RPMI8226 (cell line): ENCODE results near the gene PPARD.
"Not testable (repeated sequence)": the region's sequence is repeated elsewhere in the genome, so short reads cannot be mapped to it uniquely, and the experiment has no call there.

Experiments
- DNase-seq: peaks from one replicate; pipeline ENCODE4 v3.0.0-alpha.2; 2015

Gene PPARD

GRCh38 chr6:35312807-35313206 is 29.6 kb upstream of the PPARD start:
- DNase-seq: no peak

DNA sequence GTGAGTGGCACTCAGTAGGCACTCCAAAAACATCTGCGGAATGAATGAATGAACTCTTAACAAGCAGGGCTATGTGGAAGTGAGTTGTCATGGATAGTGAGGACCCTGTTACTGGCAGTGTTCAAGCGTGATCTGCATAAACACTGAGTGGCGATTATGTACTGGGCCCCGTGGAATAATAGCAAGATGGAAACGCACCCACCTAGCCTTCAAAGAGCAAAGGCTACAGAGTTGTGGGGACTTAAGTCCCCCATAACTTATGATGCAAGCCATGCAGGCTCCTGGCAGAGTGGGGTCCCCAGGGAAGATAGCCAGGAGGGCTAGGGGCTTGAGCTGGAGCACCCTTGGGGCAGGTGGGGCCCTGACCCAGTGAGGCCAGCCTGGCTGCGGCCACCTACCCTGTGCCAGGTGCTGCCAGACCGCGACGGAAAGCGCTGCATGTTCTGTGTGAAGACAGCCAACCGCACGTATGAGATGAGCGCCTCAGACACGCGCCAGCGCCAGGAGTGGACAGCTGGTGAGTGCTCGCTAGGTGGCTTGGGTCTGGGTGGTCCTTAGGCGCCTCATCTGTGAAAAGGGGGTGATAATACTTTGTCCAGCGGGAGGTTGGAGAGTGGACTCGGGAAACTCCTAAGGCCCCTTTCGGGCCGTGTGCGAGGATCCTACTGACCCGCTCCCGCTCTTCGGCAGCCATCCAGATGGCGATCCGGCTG is 24.7 kb upstream of the PPARD start:
- no peak for DNase-seq

GRCh38 chr6:35318196-35319171 is 23.9 kb upstream of the PPARD start:
- DNase-seq: no peak

GRCh38 chr6:35319346-35320030 is 22.9 kb upstream of the PPARD start:
- no peak for DNase-seq

DNA sequence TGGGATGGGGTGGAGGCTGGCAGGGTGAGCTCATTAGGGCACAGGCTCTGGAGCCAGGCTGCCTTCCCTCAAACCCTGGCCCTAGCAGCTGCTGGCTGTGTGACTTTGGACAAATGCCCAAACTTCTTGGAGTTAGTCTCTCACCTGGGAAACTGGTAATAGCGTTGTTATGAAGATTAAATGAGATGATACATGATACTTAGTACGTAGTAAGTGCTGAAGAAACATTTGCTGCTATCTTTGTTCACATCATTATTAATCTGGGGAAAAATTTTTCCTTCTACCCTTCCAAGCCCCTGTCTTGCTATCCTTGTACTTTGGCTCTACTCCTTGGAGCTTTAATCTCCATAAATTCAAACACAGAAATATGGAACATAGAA is 22.3 kb upstream of the PPARD start:
- no peak for DNase-seq

- DNase-seq: no peak
Measured at GRCh38 chr6:35321091-35321490, 21.3 kb upstream of the PPARD start.

- peak; percentile 82 for DNase-seq
Measured at GRCh38 chr6:35327349-35328027, 14.9 kb upstream of the PPARD start.

DNA sequence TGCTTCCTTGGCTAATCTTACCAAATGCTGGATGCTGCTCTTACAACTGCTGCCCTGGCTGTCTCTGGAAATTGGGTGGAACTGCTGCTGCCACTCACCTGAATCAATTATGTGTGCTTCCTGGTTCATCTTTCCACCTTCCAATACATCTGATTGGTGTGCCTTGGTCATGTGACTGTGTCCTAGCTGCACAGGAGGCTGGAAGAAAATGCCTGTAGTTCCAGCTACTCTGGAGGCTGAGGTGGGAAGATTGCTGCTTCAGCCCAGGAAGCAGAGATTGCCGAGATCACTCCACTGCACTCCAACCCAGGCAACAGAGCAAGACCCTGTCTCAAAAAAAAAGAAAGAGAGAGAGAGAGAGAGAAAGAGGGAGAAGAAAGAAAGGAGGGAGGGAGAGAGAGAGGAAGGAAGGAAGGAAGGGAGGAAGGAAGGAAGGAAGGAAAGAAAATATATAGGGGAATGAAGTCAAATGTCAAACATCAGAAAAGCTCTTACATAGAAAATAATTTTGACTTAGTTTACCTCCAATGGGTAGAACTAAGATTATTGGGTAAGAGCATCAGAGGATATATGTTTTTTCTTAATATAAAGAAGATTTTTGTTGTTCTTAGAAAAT is 14.1 kb upstream of the PPARD start:
- DNase-seq: no peak

GRCh38 chr6:35328965-35329364 is 13.4 kb upstream of the PPARD start:
- DNase-seq: not testable (repeated sequence)

DNA sequence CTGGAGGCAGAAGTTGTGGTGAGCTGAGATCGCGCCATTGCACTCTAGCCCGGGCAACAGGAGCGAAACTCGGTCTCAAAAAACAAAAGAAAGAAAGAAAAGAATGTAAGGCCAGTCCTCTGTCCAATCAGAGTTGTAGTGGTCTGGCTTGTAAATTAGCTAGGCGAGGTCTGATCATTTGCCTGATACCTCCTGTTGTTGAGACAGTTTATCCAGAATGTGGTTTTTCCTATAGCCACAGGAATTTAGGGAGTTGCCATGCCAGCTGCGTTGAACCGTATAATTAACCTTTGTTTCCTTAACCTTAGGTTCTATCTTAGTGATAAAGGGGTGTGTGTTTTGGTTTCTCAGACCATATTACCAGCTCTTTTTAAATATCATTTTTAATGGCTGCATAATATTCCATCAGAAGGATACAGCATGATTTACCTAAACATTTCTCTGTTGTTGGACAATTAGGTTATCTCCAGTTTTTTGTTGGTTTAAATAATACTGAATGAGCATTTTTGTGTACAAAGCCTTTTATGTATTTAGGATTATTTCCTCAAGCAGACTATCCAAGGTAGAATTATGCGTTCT is 11.7 kb upstream of the PPARD start:
- no peak for DNase-seq

GRCh38 chr6:35332074-35332887 is 10.1 kb upstream of the PPARD start:
- DNase-seq: peak; percentile 89

GRCh38 chr6:35341557-35341956 is 801 bp upstream of the PPARD start:
- no peak for DNase-seq

DNA sequence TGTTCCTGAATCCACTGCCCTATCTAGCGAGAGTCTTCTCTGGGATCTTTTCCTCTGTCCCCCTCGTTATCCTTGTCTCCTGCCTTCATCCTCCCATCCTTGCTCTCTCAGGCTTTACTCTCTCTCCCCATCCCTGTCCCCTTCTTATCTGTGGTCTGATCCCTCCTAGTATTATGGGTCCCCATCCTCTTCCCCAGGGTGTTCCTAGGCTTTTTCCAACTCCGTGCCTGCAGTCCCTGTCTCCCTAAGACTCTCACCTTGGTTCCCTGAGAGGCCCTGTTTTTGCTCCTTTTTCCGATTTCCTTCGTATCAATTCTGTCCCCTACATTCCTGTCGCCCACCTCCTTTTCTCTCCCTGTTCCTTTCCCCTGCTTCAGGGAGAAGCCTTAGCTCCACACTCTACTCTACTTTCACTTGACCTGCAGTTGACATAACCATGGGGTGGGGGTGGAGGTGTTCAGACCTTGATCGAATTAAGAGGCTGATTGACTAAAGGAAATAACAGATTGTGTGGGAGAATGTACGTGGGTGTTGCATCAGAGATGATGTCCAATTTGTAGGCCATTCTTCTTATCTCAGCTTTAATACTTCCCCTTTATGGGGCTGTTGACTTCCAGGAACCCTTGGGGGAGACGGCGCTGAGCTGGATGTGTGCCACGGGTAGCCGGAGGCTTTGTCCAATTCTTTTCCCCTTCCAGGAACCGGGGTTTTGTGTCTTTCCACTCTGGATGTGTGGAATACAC is 905 bp downstream of the PPARD start:
- DNase-seq: no peak

GRCh38 chr6:35343835-35344550 is 1.6 kb downstream of the PPARD start:
- DNase-seq: no peak

DNA sequence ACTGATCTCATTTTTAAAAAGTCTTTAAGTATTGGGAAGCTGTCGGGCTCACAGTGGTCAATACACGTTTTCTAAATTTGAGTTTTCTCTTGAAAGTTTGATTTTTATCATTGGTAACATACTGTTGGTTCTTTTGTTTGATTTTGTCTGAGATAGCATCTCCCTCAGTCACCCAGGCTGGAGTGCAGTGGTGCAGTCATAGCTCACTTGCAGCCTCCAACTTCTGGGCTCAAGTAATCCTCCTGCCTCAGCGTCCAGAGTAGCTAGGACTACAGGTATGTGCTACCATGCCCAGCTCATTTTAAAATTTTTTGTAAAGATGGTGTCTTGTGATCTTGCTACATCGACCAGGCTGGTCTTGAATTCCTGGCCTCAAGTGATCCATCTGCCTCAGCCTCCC is 9.1 kb downstream of the PPARD start:
- no peak for DNase-seq

DNA sequence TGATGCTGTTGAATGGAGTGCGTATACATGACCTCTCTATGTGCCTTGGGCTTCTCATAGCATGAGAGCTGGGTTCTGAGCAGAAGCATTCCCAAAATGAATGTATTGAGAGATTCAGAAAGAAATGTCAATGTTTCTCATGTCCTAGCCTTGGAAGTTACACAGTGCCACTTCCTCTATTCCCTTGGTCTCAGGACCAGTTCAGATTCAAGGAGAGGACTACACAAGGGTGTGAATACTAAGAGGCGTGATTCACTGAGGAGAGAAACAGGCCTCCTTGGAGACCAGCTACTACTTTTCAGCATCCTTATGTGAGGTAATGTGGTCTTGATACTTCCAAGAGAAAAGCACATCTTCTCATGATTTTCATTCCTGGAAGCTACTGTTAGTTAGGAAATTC is 10.4 kb downstream of the PPARD start:
- no peak for DNase-seq

DNA sequence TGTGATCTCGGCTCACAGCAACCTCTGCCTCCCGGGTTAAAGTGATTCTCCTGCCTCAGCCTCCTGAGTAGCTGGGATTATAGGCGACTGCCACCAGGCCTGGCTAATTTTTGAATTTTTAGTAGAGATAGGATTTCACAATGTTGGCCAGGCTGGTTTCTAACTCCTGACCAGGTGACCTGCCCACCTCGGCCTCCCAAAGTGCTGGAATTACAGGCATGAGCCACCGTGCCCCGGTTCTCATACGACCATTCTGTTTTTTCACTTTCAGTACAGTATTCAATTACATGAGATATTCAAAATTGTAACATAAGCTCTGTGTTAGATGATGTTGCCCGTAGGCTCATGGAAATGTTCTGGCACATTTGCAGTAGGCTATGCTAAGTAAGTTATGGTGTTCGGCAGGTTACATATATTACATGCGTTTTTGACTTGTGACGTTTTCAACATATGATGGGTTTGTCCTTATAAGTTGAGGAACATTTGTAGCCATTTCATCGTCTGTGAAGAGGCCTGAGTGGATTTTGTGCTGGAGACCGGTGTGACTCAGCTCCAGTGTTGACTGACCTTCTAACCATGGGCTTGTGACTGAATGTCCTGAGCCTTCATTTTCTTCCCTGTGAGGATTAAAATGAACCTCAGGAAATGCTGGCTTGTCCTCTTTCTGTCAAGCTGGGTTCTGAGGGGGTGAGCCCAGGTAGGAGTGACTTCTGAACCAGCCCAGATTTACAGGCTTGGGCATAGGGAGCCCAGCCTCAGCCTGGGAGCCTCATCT is 12.2 kb downstream of the PPARD start:
- DNase-seq: no peak

GRCh38 chr6:35356391-35356790 is 14.0 kb downstream of the PPARD start:
- no peak for DNase-seq

DNA sequence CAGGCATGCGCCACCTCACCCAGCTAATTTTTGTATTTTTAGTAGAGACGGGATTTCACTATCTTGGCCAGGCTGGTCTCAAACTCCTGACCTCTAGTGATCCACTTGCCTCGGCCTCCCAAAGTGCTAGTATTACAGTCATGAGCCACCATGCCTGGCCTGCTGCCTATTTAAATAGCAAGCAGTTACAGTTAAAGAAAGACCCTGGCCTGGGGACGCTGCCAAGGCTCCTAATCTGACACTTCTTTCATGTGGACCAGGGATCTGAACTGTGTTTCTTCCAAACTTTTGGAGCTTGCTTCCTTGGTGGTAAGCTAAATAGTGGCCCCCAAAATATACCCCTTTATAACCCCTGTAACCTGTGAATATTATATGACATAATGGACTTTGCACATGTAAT is 15.3 kb downstream of the PPARD start:
- no peak for DNase-seq
